ENCODE results near the gene TAB3.

TAB3 gene

GRCh38 chrX:30889147-30890140 lies at the start of gene TAB3:
Gene TAB3, minus strand, starts transcription at chrX:30889254. Its CDS starts 29,666 bp downstream, at chrX:30859588.
- Mint-ChIP-seq H3K4me1 (peaks cover 40% of the 10 kb centered on the region), H3K36me3 (peaks cover 4% of the 10 kb centered on the region)

GRCh38 chrX:30938295-30938694 lies 49.2 kb upstream of the TAB3 start:
- no peaks in the 10 kb centered on the region for H3K9me3 Mint-ChIP-seq
- no peaks in the 10 kb centered on the region for H3K4me1 Mint-ChIP-seq
- H3K27me3 Mint-ChIP-seq, result no peaks in the 10 kb centered on the region
- H3K27ac Mint-ChIP-seq, result no peak overlapping the region
- H3K36me3 Mint-ChIP-seq, result no peaks in the 10 kb centered on the region
- no peak overlapping the region for H3K4me3 Mint-ChIP-seq

More at GRCh38 chrX:30889147-30890140, at the start of gene TAB3:
- no peaks in the 10 kb centered on the region for H3K27me3 Mint-ChIP-seq
- H3K4me3 Mint-ChIP-seq, result peak within 1 kb of the TSS; percentile 92
- H3K9me3 Mint-ChIP-seq, result no peaks in the 10 kb centered on the region
- peak within 1 kb of the TSS; percentile 97 for H3K27ac Mint-ChIP-seq

DNA sequence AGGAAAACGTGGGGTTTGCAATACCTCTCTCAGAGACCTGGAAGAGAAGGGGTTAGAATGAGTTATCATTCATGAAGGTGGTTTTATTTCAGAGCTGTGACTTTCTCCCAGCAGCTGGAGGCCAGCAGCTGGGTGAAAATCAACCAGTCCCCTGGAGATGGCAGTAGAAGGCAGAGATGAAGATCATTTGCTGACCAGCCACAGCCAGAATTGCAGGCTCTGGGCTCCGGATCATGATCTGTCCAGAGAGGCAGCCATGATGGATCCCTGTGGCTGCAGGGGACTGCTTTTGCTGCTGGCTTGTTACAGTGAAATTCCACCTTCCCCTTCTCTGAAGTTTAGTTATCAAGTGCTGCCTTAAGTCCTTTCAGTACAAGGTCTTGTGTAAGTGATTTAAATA lies 46.9 kb upstream of the TAB3 start:
- no peaks in the 10 kb centered on the region for H3K27me3 Mint-ChIP-seq
- no peak overlapping the region for H3K4me3 Mint-ChIP-seq
- no peaks in the 10 kb centered on the region for H3K36me3 Mint-ChIP-seq
- H3K9me3 Mint-ChIP-seq, result no peaks in the 10 kb centered on the region
- H3K27ac Mint-ChIP-seq, result no peak overlapping the region
- no peaks in the 10 kb centered on the region for H3K4me1 Mint-ChIP-seq

DNA sequence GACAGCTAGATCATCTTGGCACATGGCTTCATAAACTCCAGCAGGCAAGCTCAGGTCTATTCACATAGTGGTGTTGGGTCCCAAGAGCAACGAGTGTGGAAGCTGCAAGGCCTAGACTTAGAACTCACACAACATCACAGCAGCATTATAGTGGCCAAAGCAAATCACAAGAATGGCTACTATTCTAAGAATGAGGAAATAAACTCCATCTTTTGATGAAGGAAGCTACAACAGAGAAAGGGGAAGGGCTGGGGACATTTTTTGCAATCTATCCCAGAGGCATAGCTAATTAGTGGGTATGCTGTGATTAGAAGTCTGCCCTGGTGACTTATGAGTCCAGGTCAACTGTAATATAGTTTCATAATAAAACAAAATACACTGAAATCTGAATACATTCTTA lies 42.9 kb upstream of the TAB3 start:
- Mint-ChIP-seq H3K27ac (no peak overlapping the region), H3K4me3 (no peak overlapping the region), H3K36me3 (no peaks in the 10 kb centered on the region), H3K4me1 (no peaks in the 10 kb centered on the region), H3K27me3 (no peaks in the 10 kb centered on the region), H3K9me3 (no peaks in the 10 kb centered on the region)

GRCh38 chrX:30930679-30931078 lies 41.6 kb upstream of the TAB3 start:
- Mint-ChIP-seq H3K27me3 (no peaks in the 10 kb centered on the region), H3K4me3 (no peak overlapping the region), H3K27ac (no peak overlapping the region), H3K9me3 (no peaks in the 10 kb centered on the region), H3K4me1 (no peaks in the 10 kb centered on the region), H3K36me3 (no peaks in the 10 kb centered on the region)

- H3K4me1 Mint-ChIP-seq, result no peaks in the 10 kb centered on the region
- H3K27ac Mint-ChIP-seq, result no peak overlapping the region
- no peaks in the 10 kb centered on the region for H3K9me3 Mint-ChIP-seq
- H3K4me3 Mint-ChIP-seq, result no peak overlapping the region
- no peaks in the 10 kb centered on the region for H3K36me3 Mint-ChIP-seq
- no peaks in the 10 kb centered on the region for H3K27me3 Mint-ChIP-seq
These were observed 41.1 kb upstream of the TAB3 start for GRCh38 chrX:30930143-30930542.

GRCh38 chrX:30920271-30920670 lies 31.2 kb upstream of the TAB3 start:
- Mint-ChIP-seq H3K27ac (no peak overlapping the region), H3K4me1 (no peaks in the 10 kb centered on the region), H3K4me3 (no peak overlapping the region), H3K9me3 (no peaks in the 10 kb centered on the region), H3K27me3 (no peaks in the 10 kb centered on the region), H3K36me3 (no peaks in the 10 kb centered on the region)

DNA sequence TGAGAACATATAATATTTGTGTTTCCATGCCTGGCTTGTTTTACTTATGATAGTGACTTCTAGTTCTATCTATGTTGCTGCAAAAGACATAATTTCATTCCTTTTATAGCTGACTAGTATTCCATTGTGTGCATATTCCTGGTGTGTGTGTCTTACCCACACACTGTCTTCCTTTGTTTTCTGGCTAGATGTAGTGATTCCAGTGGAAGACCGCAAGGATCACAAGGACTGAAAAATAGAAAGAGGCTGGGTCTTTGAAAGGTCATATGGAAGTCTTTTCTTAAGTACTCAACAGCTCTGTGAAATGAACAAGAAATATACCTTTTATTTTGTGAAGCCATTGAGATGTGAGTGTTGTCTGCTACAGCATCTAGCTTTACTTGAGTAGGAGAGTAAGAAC lies 29.4 kb upstream of the TAB3 start:
- Mint-ChIP-seq H3K27ac (no peak overlapping the region), H3K27me3 (no peaks in the 10 kb centered on the region), H3K9me3 (no peaks in the 10 kb centered on the region), H3K36me3 (no peaks in the 10 kb centered on the region), H3K4me1 (no peaks in the 10 kb centered on the region), H3K4me3 (no peak overlapping the region)

- H3K27ac Mint-ChIP-seq, result no peak overlapping the region
- no peaks in the 10 kb centered on the region for H3K36me3 Mint-ChIP-seq
- H3K27me3 Mint-ChIP-seq, result no peaks in the 10 kb centered on the region
- H3K4me1 Mint-ChIP-seq, result peaks cover 5% of the 10 kb centered on the region
- H3K4me3 Mint-ChIP-seq, result no peak overlapping the region
- H3K9me3 Mint-ChIP-seq, result no peaks in the 10 kb centered on the region
These were observed 24.4 kb upstream of the TAB3 start for GRCh38 chrX:30913492-30913891.

GRCh38 chrX:30910124-30910860 lies 21.2 kb upstream of the TAB3 start:
- no peaks in the 10 kb centered on the region for H3K36me3 Mint-ChIP-seq
- no peak overlapping the region for H3K4me3 Mint-ChIP-seq
- no peak overlapping the region for H3K27ac Mint-ChIP-seq
- H3K9me3 Mint-ChIP-seq, result no peaks in the 10 kb centered on the region
- no peaks in the 10 kb centered on the region for H3K27me3 Mint-ChIP-seq
- H3K4me1 Mint-ChIP-seq, result peaks cover 5% of the 10 kb centered on the region

GRCh38 chrX:30906726-30907125 lies 17.7 kb upstream of the TAB3 start:
- no peaks in the 10 kb centered on the region for H3K9me3 Mint-ChIP-seq
- H3K27ac Mint-ChIP-seq, result no peak overlapping the region
- H3K4me3 Mint-ChIP-seq, result no peak overlapping the region
- peaks cover 5% of the 10 kb centered on the region for H3K4me1 Mint-ChIP-seq
- H3K27me3 Mint-ChIP-seq, result no peaks in the 10 kb centered on the region
- no peaks in the 10 kb centered on the region for H3K36me3 Mint-ChIP-seq

DNA sequence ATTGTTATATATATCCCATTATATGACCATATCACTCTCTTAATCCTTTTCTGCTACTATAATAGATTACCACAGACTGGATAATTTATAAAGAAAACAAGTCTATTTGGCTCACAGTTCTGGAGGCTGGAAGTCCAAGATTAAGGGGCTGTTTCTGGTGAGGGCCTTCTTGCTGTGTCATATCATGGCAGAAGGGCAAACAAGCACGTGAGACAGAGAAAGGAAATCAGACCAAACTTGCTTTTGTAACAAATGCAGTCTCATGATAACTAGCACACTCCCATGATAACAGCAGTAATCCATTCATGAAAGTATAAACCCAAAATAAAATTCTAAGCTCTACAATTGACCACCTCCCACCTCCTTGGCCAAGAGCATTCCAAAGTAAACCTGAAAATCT lies 16.3 kb upstream of the TAB3 start:
- Mint-ChIP-seq H3K9me3 (no peaks in the 10 kb centered on the region), H3K27me3 (no peaks in the 10 kb centered on the region), H3K27ac (no peak overlapping the region), H3K4me3 (no peak overlapping the region), H3K36me3 (no peaks in the 10 kb centered on the region), H3K4me1 (peaks cover 2% of the 10 kb centered on the region)

DNA sequence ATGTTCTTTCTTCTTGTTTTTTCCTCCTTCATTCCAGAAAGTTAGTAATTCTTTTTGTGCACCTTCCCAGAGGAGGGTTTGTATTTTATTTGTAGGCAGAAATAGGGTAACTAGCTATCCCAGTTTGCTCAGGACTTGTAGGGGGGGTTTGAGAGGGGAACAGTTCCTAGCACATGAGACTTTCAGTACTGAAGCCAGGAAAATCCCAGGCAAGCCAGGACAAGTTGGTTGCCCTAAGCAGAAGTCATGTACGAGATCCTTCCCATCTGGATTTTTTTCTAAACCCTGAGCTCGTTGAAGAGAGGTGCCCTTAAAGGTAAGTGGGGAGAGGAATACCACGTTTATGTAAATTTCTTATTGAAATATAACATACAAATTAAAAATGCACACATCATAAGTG lies 15.6 kb upstream of the TAB3 start:
- H3K36me3 Mint-ChIP-seq, result no peaks in the 10 kb centered on the region
- no peak overlapping the region for H3K27ac Mint-ChIP-seq
- H3K4me1 Mint-ChIP-seq, result no peaks in the 10 kb centered on the region
- no peaks in the 10 kb centered on the region for H3K9me3 Mint-ChIP-seq
- no peaks in the 10 kb centered on the region for H3K27me3 Mint-ChIP-seq
- H3K4me3 Mint-ChIP-seq, result no peak overlapping the region

DNA sequence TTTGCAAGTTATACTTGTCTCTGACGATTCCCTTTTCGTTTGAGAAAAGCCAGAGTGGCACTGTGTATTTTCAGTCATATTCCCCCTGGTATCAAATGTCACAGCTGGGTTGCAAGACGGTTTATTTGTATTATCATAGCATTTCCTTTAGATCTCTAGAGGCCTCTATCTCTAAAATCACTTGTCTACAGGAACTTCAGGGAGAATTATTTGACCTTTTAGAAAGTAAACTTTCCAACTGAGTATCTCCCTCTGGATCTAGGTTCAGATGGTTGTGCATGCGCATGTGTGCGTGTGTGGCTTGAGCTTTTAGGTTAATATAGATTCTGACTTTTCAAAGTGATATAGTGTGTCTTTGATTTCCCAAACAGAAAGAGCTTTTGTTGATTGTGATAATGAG lies 15.1 kb upstream of the TAB3 start:
- no peaks in the 10 kb centered on the region for H3K9me3 Mint-ChIP-seq
- no peaks in the 10 kb centered on the region for H3K4me1 Mint-ChIP-seq
- H3K4me3 Mint-ChIP-seq, result no peak overlapping the region
- no peaks in the 10 kb centered on the region for H3K27me3 Mint-ChIP-seq
- no peak overlapping the region for H3K27ac Mint-ChIP-seq
- no peaks in the 10 kb centered on the region for H3K36me3 Mint-ChIP-seq

DNA sequence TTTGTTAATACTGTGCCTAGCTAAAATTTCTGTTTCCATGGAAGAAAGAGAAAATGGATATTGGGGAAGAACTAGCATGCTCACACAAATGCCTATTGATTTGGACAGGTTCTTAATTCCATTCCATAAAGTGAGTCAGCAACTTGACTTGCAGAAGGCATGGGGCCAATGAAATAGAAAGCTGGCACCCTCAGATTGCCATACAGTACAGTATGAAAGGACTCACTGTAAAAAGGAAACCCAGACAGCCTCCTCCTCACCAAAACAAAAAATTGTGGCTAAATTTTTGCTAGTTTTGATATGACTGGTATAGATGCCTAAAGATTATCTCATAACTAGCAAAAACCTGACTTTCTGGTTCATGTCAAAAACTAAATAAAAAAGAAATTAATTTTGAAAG lies 11.2 kb upstream of the TAB3 start:
- H3K36me3 Mint-ChIP-seq, result no peaks in the 10 kb centered on the region
- H3K4me3 Mint-ChIP-seq, result no peak overlapping the region
- H3K27me3 Mint-ChIP-seq, result no peaks in the 10 kb centered on the region

DNA sequence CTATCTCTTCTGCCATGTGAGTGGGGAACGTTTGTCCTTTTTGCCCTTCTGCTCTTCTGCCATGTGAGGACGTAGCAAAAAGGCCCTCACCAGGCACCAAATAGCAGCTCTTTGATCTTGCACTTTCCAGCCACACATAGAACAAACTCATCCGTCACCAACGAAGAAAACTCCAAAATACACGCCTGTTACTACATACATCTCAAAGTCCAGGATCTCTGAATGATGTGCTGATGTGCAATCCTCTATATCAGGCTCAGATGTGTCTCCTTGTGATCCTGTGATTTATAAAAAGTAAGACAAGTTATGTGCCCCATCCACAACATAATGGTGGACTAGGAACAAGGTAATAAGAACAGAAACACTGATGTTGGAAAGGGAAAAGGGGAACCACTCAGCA lies 9.8 kb upstream of the TAB3 start:
- Mint-ChIP-seq H3K4me1 (no peaks in the 10 kb centered on the region), H3K9me3 (no peaks in the 10 kb centered on the region), H3K4me3 (no peak overlapping the region), H3K27ac (no peak overlapping the region), H3K36me3 (no peaks in the 10 kb centered on the region), H3K27me3 (no peaks in the 10 kb centered on the region)

More for the DNA sequence above, 11.2 kb upstream of the TAB3 start:
- no peaks in the 10 kb centered on the region for H3K4me1 Mint-ChIP-seq
- H3K27ac Mint-ChIP-seq, result no peak overlapping the region
- H3K9me3 Mint-ChIP-seq, result no peaks in the 10 kb centered on the region

Measured in activated naive CD4-positive, alpha-beta T cell treated with anti-CD3 and anti-CD28 coated beads, Interleukin-2, amount 50 U/mL, for 24 hours (primary cell).